GM06990 (cell line): ENCODE data around the gene HDLBP.

Experiments used
- DNase-seq: peaks from one replicate; pipeline ENCODE4 v3.0.0-alpha.2; 2011; ENCODE audit not compliant: insufficient read length; ENCODE audit errors: extremely low read depth
- H3K27me3 ChIP-seq: replicated peaks from 2 replicates; pipeline ENCODE4 v1.6.0; 2011; ENCODE audit warnings: low read length; ENCODE audit not compliant: control insufficient read depth, insufficient read depth
- H3K36me3 ChIP-seq: 2 replicates; pipeline ENCODE4 v1.5.1; 2011; ENCODE audit warnings: low read length; ENCODE audit not compliant: control insufficient read depth, insufficient read depth
- H3K4me3 ChIP-seq: replicated peaks from 2 replicates; pipeline ENCODE4 v1.5.1; 2011; ENCODE audit warnings: low read depth, mild to moderate bottlenecking, control low read depth, low read length
- TF ChIP-seq, protein P1 (sequence below): IDR thresholded peaks from 2 replicates; pipeline ENCODE4 v1.5.1; 2011; ENCODE audit warnings: low read length, control low read depth, mild to moderate bottlenecking, inconsistent platforms; ENCODE audit not compliant: insufficient read depth, poor library complexity, severe bottlenecking

Gene HDLBP

GRCh38 chr2:241204010-241204384, 111.5 kb downstream of the HDLBP start:
- no peaks in the 10 kb centered on the region for H3K36me3 ChIP-seq
- H3K27me3 ChIP-seq = no peaks in the 10 kb centered on the region
- no peak for DNase-seq
- TF ChIP-seq, protein P1, sequence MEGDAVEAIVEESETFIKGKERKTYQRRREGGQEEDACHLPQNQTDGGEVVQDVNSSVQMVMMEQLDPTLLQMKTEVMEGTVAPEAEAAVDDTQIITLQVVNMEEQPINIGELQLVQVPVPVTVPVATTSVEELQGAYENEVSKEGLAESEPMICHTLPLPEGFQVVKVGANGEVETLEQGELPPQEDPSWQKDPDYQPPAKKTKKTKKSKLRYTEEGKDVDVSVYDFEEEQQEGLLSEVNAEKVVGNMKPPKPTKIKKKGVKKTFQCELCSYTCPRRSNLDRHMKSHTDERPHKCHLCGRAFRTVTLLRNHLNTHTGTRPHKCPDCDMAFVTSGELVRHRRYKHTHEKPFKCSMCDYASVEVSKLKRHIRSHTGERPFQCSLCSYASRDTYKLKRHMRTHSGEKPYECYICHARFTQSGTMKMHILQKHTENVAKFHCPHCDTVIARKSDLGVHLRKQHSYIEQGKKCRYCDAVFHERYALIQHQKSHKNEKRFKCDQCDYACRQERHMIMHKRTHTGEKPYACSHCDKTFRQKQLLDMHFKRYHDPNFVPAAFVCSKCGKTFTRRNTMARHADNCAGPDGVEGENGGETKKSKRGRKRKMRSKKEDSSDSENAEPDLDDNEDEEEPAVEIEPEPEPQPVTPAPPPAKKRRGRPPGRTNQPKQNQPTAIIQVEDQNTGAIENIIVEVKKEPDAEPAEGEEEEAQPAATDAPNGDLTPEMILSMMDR = no peak
- H3K4me3 ChIP-seq = no peak overlapping the region

DNA sequence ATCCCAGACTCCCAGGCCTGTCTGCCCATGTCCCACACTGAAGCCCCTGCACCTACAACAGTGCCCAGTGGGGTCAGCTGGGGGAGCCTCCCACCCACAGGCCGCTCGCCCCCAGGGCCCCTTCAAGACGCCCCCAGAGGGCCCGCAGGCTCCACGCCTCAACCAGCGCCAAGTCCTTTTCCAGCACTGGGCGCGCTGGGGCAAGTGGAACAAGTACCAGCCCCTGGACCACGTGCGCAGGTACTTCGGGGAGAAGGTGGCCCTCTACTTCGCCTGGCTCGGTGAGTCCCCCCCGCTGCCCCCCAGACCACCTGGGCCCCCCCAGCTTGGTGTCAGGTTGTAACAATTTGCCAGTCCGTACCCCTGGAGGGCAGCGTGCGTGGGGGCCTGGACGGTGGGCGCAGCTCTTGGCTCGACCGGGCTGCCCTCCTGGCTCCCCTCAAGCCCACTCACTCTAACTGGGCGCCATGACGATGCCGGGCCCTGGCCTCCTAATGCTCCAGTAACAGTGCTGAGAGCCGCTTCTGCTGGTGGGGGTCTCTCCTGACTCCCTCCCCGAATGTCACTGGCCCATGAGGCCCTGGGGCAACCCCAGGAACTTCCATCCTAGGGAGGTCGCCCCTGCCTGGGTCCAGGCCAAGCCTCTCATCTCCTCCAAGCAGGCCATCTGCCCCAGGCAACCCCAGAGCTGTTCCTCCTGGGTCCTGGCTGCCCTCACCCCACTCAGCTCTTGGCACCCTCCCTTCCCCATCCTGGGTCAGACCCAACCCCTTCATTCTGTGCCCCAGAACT, 112.1 kb downstream of the HDLBP start:
- DNase-seq = no peak
- no peak overlapping the region for H3K4me3 ChIP-seq
- TF ChIP-seq, protein P1 = no peak
- no peaks in the 10 kb centered on the region for H3K36me3 ChIP-seq
- no peaks in the 10 kb centered on the region for H3K27me3 ChIP-seq

DNA sequence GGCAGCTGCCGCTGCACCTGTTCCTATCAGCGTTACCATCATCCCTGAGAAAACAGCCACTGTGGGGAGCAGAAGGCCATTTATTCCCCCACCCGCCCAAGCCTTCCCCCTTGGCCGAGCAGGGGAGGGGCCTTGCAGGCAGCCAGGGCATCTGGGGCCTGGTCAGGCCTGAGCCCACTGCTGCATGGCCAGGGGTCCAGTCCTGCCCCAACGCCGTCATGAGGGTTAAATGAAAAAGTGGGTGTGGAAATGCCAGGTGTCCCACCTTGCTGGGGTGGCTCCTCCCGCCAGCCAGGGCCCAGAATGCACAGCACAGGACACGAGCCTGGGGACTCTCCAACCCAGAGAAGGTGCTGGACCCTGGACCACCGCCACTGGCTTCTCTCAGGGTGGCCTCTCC, 112.8 kb downstream of the HDLBP start:
- TF ChIP-seq, protein P1 = no peak
- Histone ChIP-seq H3K4me3 (no peak overlapping the region), H3K27me3 (no peaks in the 10 kb centered on the region), H3K36me3 (no peaks in the 10 kb centered on the region)
- DNase-seq = no peak

DNA sequence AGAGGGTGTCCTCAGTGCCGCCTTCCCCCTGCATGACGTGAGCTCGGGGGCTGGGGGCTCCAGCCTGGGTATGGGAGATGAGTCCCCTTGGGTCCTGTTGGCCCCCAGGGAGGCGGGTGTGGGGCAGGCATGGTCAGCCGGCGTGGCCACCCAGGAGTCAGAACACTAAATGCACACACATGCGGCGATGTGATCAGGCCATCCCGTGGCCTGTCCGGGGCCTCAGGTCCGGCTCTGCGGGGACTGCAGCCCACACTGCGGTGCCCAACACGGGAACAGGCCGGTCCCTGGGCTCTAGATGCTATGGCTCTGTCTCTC, 113.2 kb downstream of the HDLBP start:
- no peak for DNase-seq
- Histone ChIP-seq H3K4me3 (no peak overlapping the region), H3K27me3 (no peaks in the 10 kb centered on the region), H3K36me3 (no peaks in the 10 kb centered on the region)
- TF ChIP-seq, protein P1 = no peak

GRCh38 chr2:241201445-241202267, 113.8 kb downstream of the HDLBP start:
- TF ChIP-seq, protein P1 = no peak
- H3K4me3 ChIP-seq = no peak overlapping the region
- no peaks in the 10 kb centered on the region for H3K36me3 ChIP-seq
- H3K27me3 ChIP-seq = no peaks in the 10 kb centered on the region
- DNase-seq = no peak
